ENCODE measurements around the gene GPC5. TPM values are rescaled to one million over a fixed set of nuclear protein-coding genes. Genes with fewer than 3 reads are reported as not detected.
"Not testable (repeated sequence)": the region's sequence is repeated elsewhere in the genome, so short reads cannot be mapped to it uniquely, and the experiment has no call there.

GPC5 gene
- total RNA-seq, 2 experiments from 2014 or later: not detected

DNA sequence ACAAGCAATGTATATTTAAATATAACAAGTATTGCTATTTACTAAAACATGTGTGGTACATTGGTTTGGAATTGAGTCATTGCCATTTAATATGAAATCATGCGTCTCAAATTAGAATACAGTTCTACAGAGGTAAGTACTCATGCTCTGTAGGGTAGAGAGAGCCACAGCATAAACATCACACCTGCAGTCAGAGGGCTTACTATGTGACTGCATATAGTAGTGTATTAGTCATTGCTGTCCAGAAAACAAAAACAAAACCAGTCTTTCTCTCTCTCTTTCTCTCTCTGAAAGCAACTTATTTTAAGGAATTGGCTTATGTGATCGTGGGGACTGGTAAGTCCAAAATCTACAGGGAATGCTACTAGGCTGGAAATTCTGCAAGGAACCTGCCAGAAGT, 370.3 kb downstream of the GPC5 start:
- Mint-ChIP-seq H3K4me1 (no peaks in the 10 kb centered on the region), H3K9me3 (ENCODE audit: low read depth) (peaks cover 4% of the 10 kb centered on the region), H3K36me3 (no peaks in the 10 kb centered on the region), H3K27ac (no peak overlapping the region), H3K4me3 (no peak overlapping the region), H3K27me3 (no peaks in the 10 kb centered on the region)
- ATAC-seq: no peak
- CTCF ChIA-PET: no interaction called here
- no peak for DNase-seq

DNA sequence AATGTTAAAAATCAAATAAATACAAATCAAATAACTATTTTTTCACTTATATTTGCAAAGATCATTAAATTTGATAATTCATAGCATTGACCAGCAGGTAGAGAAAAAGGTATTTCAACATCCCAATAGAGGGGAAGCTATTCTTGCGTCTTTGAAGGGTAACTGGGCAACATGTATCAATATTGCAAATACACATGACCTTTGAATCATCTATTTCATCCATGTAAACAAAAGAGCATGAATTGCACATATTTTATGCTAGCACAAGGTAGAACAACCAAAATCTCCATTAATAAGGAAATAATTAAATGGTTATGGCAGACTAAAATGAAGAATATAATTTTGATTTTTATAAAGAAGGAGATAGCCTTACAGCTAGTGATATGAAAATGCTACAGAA, 372.8 kb downstream of the GPC5 start:
- no peak overlapping the region for H3K27ac Mint-ChIP-seq
- no peak for DNase-seq
- no peaks in the 10 kb centered on the region for H3K4me1 Mint-ChIP-seq
- ATAC-seq: no peak
- CTCF ChIA-PET: no interaction called here
- no peaks in the 10 kb centered on the region for H3K27me3 Mint-ChIP-seq
- H3K4me3 Mint-ChIP-seq: no peak overlapping the region
- H3K36me3 Mint-ChIP-seq: no peaks in the 10 kb centered on the region
- no peaks in the 10 kb centered on the region for H3K9me3 Mint-ChIP-seq (ENCODE audit: low read depth)

DNA sequence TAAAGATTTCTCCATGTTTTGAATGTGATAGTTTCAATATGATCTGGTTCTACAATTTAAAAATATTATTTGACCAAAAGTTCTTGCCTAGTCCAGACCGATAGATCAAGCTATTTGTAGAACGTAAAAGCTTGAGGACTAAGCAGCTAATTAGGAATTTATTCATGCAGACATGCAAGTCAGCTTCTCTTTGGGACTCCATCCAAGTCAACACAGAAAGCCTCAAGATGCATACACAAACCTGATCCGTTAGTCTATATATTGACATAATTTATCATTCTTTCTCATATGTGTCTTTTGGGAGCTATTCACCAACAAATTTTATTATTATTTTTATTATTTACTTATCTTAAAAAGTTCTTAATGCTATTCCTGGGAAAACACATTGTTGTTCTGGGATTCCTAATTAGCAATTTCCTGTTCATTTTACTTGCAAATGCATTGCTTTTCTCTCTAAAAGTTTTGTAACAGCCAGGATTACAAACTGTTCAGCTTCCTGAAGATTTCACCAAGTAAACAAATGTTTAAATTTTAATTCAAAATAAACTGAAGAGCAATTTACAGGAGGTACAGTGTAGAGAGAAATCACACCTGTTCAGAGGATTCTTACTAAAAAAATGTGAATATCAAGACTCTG, 375.3 kb downstream of the GPC5 start:
- H3K27ac Mint-ChIP-seq: no peak overlapping the region
- CTCF ChIA-PET: no interaction called here
- H3K36me3 Mint-ChIP-seq: no peaks in the 10 kb centered on the region
- no peaks in the 10 kb centered on the region for H3K4me1 Mint-ChIP-seq
- no peaks in the 10 kb centered on the region for H3K9me3 Mint-ChIP-seq (ENCODE audit: low read depth)
- H3K4me3 Mint-ChIP-seq: no peak overlapping the region
- no peak for DNase-seq
- H3K27me3 Mint-ChIP-seq: no peaks in the 10 kb centered on the region
- no peak for ATAC-seq

DNA sequence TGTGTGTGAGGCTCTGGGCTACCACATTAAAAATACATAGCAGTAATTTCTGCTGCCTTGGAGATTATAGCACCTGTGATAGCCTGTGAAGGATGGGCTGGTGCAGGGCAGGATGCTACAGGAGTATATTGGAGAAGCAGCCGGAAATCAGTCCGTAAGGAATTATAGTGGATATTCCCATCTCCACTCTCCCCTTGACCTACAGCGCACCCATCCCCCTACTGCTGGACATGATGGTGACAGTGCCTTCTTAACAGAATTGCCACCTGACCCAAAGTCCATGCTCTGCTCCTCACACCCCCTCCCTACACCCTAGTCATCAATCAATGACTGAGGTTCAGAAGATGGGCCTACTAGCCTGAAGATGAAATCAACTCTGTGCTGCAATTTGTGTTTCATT, 376.0 kb downstream of the GPC5 start:
- CTCF ChIA-PET: no interaction called here
- H3K36me3 Mint-ChIP-seq: no peaks in the 10 kb centered on the region
- H3K4me3 Mint-ChIP-seq: no peak overlapping the region
- H3K27me3 Mint-ChIP-seq: no peaks in the 10 kb centered on the region
- DNase-seq (no peak), ATAC-seq (no peak)
- H3K4me1 Mint-ChIP-seq: no peaks in the 10 kb centered on the region
- no peak overlapping the region for H3K27ac Mint-ChIP-seq
- H3K9me3 Mint-ChIP-seq (ENCODE audit: low read depth): no peaks in the 10 kb centered on the region

DNA sequence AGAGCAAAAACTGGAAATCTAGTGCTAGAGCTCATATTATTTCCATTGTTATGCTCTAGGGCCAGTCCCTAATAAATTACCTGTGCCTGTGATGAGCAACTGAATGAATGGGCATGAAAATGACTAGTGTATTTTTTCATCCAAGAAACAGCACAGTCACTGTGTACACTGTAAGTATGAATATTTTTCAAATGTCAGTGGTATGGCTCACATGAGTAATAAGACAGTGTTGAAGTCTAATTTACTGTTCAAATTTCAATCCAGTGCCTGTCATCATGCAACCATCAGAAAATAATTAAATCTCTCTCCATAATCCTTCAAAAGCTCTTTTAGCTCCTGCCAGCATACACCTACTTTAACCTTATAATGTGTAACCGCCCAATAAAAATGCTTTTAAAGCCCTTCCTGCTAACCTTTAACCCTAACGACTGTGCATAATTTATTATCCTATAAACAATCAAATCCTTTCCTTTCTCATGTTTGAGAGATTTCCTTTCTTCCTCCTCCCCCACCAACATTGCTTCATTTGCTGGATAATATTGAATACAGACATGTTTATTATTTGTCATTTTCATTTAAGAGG, 378.3 kb downstream of the GPC5 start:
- ATAC-seq: no peak
- no peak overlapping the region for H3K27ac Mint-ChIP-seq
- CTCF ChIA-PET: no interaction called here

DNA sequence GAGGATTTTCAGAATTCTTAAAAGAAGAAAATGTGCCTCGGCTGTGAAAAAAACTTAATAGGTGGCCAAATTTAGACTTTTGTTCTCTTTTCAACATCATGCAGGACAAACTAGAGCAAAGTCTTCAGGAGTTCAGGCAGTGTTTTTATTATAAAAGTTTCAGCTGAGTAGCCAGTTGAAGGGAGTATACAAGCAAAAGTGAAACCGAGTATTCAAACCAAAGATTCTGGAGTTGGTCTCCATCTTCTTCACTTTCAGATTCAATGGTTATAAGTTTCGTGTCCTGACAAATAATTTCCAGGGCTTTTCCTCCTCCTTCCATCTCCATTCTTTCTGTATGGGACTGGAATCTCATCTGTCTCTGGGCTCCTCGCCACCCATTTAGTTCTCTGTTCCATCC, 379.7 kb downstream of the GPC5 start:
- ATAC-seq (no peak), DNase-seq (no peak)
- H3K9me3 Mint-ChIP-seq (ENCODE audit: low read depth): no peaks in the 10 kb centered on the region
- no peaks in the 10 kb centered on the region for H3K27me3 Mint-ChIP-seq
- CTCF ChIA-PET: no interaction called here
- no peak overlapping the region for H3K4me3 Mint-ChIP-seq
- H3K4me1 Mint-ChIP-seq: no peaks in the 10 kb centered on the region
- H3K27ac Mint-ChIP-seq: no peak overlapping the region
- no peaks in the 10 kb centered on the region for H3K36me3 Mint-ChIP-seq

More for the DNA sequence above, 378.3 kb downstream of the GPC5 start:
- no peaks in the 10 kb centered on the region for H3K9me3 Mint-ChIP-seq (ENCODE audit: low read depth)
- H3K4me3 Mint-ChIP-seq: no peak overlapping the region
- H3K36me3 Mint-ChIP-seq: no peaks in the 10 kb centered on the region
- no peak for DNase-seq
- H3K27me3 Mint-ChIP-seq: no peaks in the 10 kb centered on the region
- no peaks in the 10 kb centered on the region for H3K4me1 Mint-ChIP-seq

DNA sequence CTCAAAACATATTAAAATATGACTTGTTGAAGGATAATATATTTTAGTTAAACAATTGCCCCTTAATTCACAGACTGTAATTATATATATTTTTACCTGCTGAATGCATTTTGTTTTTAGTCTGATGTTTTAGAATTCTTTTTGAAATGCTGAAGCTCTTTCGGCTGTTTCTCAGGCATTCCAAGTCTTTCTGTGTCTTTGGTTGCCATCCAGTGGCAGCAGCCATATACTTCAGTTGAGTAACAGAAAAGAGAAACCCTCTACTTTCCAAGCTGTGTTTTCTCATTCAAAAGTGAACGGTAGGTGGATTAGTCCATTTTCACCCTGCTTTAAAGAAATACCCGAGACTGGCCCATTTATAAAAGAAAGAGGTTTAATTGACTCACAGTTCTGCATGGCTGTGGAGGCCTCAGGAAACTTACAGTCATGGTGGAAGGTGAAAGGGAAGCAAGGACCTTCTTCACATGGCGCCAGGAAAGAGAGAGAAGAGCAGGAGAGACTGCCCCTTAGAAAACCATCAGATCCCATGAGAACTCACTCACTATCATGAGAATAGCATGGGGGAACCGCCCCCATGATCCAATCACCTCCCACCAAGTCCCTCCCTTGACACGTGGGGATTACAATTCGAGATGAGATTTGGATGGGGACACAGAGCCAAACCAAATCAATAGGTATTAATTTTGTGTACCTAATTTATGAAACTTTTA, 383.7 kb downstream of the GPC5 start:
- H3K36me3 Mint-ChIP-seq; ATAC-seq; H3K4me1 Mint-ChIP-seq; H3K9me3 Mint-ChIP-seq (ENCODE audit: low read depth); CTCF ChIA-PET; H3K27ac Mint-ChIP-seq; DNase-seq; H3K27me3 Mint-ChIP-seq; H3K4me3 Mint-ChIP-seq: not testable (repeated sequence)

DNA sequence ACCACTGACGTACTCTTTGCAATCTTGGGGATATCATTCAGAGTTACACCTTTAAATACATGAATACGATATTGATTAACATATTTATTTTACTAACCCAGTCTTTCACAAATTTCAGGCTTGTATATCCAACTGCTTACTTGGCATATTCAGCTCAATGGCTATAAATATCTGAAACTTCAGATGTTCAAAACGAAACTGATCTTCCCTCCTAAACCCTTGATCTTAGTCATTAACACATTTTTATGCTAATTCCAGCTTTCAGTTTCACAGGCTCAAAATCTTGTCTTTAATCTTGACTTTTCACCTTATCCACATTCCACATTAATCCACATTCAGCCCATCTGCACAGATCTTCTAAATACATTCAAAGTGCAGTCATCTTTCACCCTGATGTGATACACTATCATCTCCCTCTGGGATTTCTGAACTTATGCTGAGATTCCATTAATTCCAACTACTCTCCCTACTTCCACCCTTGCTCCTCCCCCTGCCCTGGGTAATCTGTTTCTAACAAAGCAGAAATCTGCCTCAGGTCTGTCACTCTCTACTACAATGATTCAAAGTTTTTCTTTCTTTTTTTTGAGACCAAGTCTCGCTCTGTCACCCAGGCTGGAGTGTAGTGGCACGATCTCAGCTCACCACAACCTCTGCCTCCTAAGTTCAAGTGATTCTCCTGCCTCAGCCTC, 387.2 kb downstream of the GPC5 start:
- no peaks in the 10 kb centered on the region for H3K27me3 Mint-ChIP-seq
- CTCF ChIA-PET: no interaction called here
- H3K9me3 Mint-ChIP-seq (ENCODE audit: low read depth): peaks cover 3% of the 10 kb centered on the region
- no peak overlapping the region for H3K4me3 Mint-ChIP-seq
- DNase-seq: no peak
- no peaks in the 10 kb centered on the region for H3K4me1 Mint-ChIP-seq
- no peaks in the 10 kb centered on the region for H3K36me3 Mint-ChIP-seq
- no peak for ATAC-seq
- no peak overlapping the region for H3K27ac Mint-ChIP-seq

DNA sequence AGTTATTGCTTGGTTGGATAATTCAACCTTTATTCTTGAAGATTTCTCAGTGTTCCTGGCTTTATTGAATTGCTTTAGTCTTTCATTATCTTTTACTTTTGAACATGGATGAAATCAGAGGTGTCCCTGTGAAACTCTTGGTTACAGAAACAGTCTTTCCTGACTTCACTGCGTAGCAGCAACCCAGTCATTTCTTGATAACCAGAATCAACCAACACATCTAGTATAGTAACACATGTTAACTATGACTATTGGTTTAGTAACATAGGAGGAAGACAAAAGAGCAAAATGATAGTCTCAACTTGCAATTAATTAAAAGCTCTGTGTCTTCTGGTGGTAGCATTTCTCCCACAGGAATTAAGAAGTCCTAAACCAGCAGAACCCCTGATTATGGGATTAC, 393.6 kb downstream of the GPC5 start:
- no peaks in the 10 kb centered on the region for H3K9me3 Mint-ChIP-seq (ENCODE audit: low read depth)
- DNase-seq: no peak
- H3K27me3 Mint-ChIP-seq: no peaks in the 10 kb centered on the region
- CTCF ChIA-PET: no interaction called here
- no peaks in the 10 kb centered on the region for H3K36me3 Mint-ChIP-seq
- no peak for ATAC-seq
- no peak overlapping the region for H3K4me3 Mint-ChIP-seq
- no peaks in the 10 kb centered on the region for H3K4me1 Mint-ChIP-seq
- H3K27ac Mint-ChIP-seq: no peak overlapping the region

DNA sequence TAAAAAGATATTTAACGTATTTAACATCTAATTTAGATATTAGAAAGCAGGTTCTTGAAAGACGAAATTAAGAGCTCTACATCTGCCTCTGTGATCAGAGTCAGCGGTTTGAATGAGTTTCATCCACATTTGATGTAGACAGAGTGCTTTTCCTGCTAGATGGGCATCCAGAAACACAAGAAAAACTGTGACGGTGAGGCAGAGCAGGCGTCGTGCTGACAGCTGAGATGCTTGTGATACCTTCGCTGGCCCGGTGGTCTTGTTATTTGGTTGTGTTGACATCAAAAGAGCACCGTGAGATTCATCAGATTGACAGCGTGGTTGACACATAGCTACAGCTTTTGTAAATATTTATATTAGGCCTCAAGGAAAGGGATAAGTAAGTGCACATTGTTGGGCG, 399.1 kb downstream of the GPC5 start:
- no peaks in the 10 kb centered on the region for H3K27me3 Mint-ChIP-seq
- peaks cover 2% of the 10 kb centered on the region for H3K9me3 Mint-ChIP-seq (ENCODE audit: low read depth)
- H3K4me1 Mint-ChIP-seq: no peaks in the 10 kb centered on the region
- no peaks in the 10 kb centered on the region for H3K36me3 Mint-ChIP-seq
- CTCF ChIA-PET: no interaction called here
- DNase-seq (no peak), ATAC-seq (no peak)
- no peak overlapping the region for H3K27ac Mint-ChIP-seq
- no peak overlapping the region for H3K4me3 Mint-ChIP-seq

DNA sequence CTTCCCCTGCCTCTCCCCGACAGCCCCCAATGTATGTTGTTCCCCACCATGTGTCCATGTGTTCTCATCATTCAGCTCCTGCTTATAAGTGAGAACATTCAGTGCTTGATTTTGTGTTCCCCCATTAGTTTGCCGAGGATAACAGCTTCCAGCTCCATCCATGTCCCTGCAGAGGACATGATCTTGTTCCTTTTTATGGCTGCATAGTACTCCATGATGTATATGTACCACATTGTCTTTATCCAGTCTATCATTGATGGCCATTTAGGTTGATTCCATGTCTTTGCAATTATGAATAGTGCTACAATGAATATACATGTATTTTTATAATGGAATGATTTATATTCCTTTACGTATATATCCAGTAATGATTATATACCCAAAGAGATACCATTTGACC, 399.9 kb downstream of the GPC5 start:
- H3K27ac Mint-ChIP-seq; H3K9me3 Mint-ChIP-seq (ENCODE audit: low read depth); H3K4me3 Mint-ChIP-seq; DNase-seq; H3K36me3 Mint-ChIP-seq; H3K27me3 Mint-ChIP-seq; CTCF ChIA-PET; ATAC-seq; H3K4me1 Mint-ChIP-seq: not testable (repeated sequence)

DNA sequence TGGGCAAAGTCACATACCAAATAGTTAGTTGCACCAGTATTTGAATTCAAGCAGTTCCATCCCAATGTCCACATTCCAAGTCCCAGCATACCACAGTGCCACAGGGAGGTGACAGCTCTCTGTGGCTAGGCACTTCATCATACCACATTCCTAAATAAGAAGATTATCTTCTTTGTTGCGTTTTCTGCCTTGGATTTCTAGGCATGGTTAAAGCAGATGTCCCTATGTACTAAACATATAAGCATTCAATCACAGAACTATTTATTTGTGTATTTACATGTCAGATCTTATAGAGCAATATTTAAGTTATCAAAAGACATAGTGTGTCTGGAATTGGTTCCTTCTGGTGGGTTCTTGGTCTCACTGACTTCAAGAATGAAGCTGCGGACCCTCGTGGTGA, 403.4 kb downstream of the GPC5 start:
- CTCF ChIA-PET; H3K4me3 Mint-ChIP-seq; DNase-seq; H3K36me3 Mint-ChIP-seq; H3K27me3 Mint-ChIP-seq; ATAC-seq; H3K4me1 Mint-ChIP-seq; H3K27ac Mint-ChIP-seq; H3K9me3 Mint-ChIP-seq (ENCODE audit: low read depth): not testable (repeated sequence)

DNA sequence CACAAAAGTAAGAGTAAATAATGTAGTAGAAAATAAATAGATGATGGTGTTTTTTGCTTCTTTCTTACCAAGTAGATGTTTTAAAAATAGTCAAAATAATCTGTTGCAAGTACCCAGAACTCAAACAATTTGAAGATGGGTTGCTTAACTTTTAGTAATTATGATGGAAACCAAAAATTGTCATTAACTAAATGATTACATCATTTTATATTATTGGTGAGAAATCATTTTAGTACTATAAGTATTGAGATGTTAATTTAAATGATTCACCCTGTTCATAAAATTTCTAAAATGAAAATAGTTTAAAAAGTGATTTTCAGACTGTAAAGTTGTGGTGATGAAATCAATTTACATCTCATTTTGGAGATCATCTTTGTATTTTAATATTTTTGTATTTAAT, 404.5 kb downstream of the GPC5 start:
- Mint-ChIP-seq H3K27ac (no peak overlapping the region), H3K27me3 (no peaks in the 10 kb centered on the region), H3K9me3 (ENCODE audit: low read depth) (peaks cover 2% of the 10 kb centered on the region), H3K4me1 (no peaks in the 10 kb centered on the region), H3K4me3 (no peak overlapping the region), H3K36me3 (no peaks in the 10 kb centered on the region)
- CTCF ChIA-PET: interaction anchor here (0.6 kb wide), 1 partner anchor 11 kb away, joined by 3 read pairs; no protein-coding TSS in a partner anchor
- DNase-seq (no peak), ATAC-seq (no peak)

DNA sequence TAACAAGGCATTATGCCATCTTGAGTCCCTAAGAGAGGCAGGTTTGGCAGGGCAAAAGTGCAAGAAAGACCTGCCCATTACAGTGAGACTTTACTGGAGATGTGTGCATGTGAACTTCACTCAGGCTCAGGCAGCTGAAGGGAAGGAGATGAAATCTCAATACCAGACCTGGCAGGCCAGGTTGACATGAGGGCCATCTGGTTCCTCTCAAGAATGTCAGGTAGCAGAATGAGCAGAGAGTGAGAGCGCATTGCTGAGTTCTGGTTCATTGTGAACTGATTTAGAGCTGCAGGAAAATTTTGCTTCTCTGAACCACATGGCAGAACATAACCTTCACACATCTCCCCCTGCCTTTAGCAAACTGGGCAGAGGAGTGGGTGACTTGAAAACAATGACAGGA, 406.3 kb downstream of the GPC5 start:
- Mint-ChIP-seq H3K4me1 (no peaks in the 10 kb centered on the region), H3K4me3 (no peak overlapping the region), H3K36me3 (no peaks in the 10 kb centered on the region), H3K27ac (no peak overlapping the region), H3K9me3 (ENCODE audit: low read depth) (no peaks in the 10 kb centered on the region), H3K27me3 (no peaks in the 10 kb centered on the region)
- CTCF ChIA-PET: no interaction called here
- DNase-seq (no peak), ATAC-seq (no peak)
